Neural progenitor cell (in vitro differentiated cells): ENCODE data around the gene LPIN1.

Experiments used
- CTCF ChIP-seq: fragments of 200-600 bp; sonication (generic); IDR thresholded peaks from 2 replicates; pipeline ENCODE4 v1.5.1; 2017; ENCODE audit warnings: antibody characterized with exemption, mild to moderate bottlenecking
- EZH2 ChIP-seq: fragments of 200-600 bp; sonication (generic); IDR thresholded peaks from 2 replicates; pipeline ENCODE4 v1.6.1; 2017; ENCODE audit warnings: antibody characterized with exemption, mild to moderate bottlenecking, moderate library complexity
- EZH2phosphoT487 ChIP-seq: fragments of 200-600 bp; sonication (generic); IDR thresholded peaks from 2 replicates; pipeline ENCODE4 v1.6.1; 2017; ENCODE audit warnings: antibody characterized with exemption

DNA sequence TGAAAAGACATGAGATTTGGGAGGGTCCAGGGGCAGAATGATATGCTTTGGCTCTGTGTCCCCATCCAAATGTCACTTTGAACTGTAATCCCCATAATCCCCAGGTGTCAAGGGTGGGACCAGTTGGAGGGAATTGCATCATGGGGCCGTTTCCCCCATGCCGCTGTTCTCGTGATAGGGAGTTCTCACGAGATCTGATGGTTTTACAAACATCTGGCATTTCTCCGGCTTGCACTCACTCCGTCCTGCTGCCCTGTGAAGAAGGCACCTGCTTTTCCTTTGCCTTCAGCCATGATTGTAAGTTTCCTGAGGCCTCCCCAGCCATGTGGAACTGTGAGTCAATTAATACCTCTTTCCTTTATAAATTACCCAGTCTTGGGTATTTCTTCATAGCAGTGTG lies 51.4 kb downstream of the LPIN1 start:
- no peak for TF ChIP-seq EZH2
- no peak for TF ChIP-seq CTCF
- no peak for TF ChIP-seq EZH2phosphoT487
